ENCODE measurements around the gene CASS4. TPM values are rescaled to one million over a fixed set of nuclear protein-coding genes. Genes with fewer than 3 reads are reported as not detected.

Gene CASS4
- total RNA-seq, 1 experiment from 2014 or later: not detected

DNA sequence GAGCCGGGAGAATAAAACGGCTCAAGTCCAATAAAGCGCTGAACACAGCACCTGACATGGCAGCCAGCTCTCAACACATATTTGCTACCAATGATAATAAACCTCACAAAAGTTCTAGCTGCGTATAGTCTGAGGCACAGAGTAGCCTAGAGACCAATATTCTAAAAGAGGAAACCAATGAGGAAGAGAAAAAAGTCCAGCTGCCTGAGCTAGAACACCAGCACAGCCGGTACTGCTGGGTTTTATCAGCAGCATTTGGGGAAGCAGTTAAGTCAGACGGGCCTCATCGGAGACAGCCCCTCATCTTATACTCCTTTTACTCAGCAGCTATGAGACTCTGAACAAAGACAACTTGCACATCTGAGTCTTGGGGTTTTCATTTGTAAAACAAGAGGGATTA is 53.9 kb downstream of the CASS4 start:
- no TSS peak for BruUV-seq (replicated peaks)
- intact Hi-C loops (cut with micrococcal nuclease): loop anchor here (5.0 kb wide), 1 partner anchor 64 kb away; no protein-coding TSS in a partner anchor
- CTCF ChIA-PET: interaction anchor here (0.6 kb wide), 1 partner anchor 35 kb away, joined by 3 read pairs; no protein-coding TSS in a partner anchor
- no peak overlapping the region for H3K4me3 Mint-ChIP-seq (ENCODE audit: unreplicated experiment)
- POLR2A ChIA-PET: no interaction called here
- no peak for DNase-seq (ENCODE audit: unreplicated experiment)
- H3K4me1 Mint-ChIP-seq (ENCODE audit: insufficient read depth, unreplicated experiment): peaks cover 10% of the 10 kb centered on the region
- TF ChIP-seq, protein P1, sequence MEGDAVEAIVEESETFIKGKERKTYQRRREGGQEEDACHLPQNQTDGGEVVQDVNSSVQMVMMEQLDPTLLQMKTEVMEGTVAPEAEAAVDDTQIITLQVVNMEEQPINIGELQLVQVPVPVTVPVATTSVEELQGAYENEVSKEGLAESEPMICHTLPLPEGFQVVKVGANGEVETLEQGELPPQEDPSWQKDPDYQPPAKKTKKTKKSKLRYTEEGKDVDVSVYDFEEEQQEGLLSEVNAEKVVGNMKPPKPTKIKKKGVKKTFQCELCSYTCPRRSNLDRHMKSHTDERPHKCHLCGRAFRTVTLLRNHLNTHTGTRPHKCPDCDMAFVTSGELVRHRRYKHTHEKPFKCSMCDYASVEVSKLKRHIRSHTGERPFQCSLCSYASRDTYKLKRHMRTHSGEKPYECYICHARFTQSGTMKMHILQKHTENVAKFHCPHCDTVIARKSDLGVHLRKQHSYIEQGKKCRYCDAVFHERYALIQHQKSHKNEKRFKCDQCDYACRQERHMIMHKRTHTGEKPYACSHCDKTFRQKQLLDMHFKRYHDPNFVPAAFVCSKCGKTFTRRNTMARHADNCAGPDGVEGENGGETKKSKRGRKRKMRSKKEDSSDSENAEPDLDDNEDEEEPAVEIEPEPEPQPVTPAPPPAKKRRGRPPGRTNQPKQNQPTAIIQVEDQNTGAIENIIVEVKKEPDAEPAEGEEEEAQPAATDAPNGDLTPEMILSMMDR (IDR thresholded peaks at IDR 0.05; ENCODE audit: unreplicated experiment): no peak
- H3K36me3 Mint-ChIP-seq (ENCODE audit: insufficient read depth, unreplicated experiment): no peaks in the 10 kb centered on the region
- H3K27ac Mint-ChIP-seq (ENCODE audit: low read depth, unreplicated experiment): no peak overlapping the region
- peaks cover 24% of the 10 kb centered on the region for H3K27me3 Mint-ChIP-seq (ENCODE audit: insufficient read depth, unreplicated experiment)
- no peaks in the 10 kb centered on the region for H3K9me3 Mint-ChIP-seq (ENCODE audit: unreplicated experiment)

DNA sequence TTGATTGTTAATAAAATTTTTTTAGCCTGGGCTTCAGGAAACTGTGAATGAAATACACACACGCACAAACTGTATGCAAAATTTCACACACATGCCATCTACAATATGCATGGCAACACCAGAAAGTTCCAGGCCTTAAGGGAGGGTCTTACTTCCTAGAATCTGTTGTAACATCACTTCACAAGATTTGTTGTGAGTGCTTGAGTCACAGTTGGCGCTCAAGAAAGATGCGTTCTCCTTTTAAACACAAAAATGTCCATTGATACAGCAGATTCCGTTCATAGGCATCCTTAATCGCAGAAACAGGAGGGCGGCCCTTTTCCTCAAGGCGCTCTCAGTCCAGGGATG is 55.9 kb downstream of the CASS4 start:
- POLR2A ChIA-PET: interaction anchor here (0.7 to 2.6 kb wide), 6 partner anchors 12 to 210 kb away, joined by 3 to 23 read pairs (median 6); partner anchors contain the start of genes AURKA, CSTF1 and TFAP2C
- peaks cover 17% of the 10 kb centered on the region for H3K27me3 Mint-ChIP-seq (ENCODE audit: insufficient read depth, unreplicated experiment)
- H3K9me3 Mint-ChIP-seq (ENCODE audit: unreplicated experiment): no peaks in the 10 kb centered on the region
- intact Hi-C loops (cut with micrococcal nuclease): loop anchor here (5.0 kb wide), 1 partner anchor 66 kb away; no protein-coding TSS in a partner anchor
- H3K36me3 Mint-ChIP-seq (ENCODE audit: insufficient read depth, unreplicated experiment): peaks cover 8% of the 10 kb centered on the region
- H3K4me3 Mint-ChIP-seq (ENCODE audit: unreplicated experiment): peak overlapping the region; percentile 99
- BruUV-seq (replicated peaks): no TSS peak
- H3K27ac Mint-ChIP-seq (ENCODE audit: low read depth, unreplicated experiment): peak overlapping the region; percentile 100
- TF ChIP-seq, protein P1 (IDR thresholded peaks at IDR 0.05; ENCODE audit: unreplicated experiment): no peak
- CTCF ChIA-PET: interaction anchor here (0.6 kb wide), 1 partner anchor 1588 kb away, joined by 4 read pairs; no protein-coding TSS in a partner anchor
- DNase-seq (ENCODE audit: unreplicated experiment): no peak
- peaks cover 10% of the 10 kb centered on the region for H3K4me1 Mint-ChIP-seq (ENCODE audit: insufficient read depth, unreplicated experiment)

DNA sequence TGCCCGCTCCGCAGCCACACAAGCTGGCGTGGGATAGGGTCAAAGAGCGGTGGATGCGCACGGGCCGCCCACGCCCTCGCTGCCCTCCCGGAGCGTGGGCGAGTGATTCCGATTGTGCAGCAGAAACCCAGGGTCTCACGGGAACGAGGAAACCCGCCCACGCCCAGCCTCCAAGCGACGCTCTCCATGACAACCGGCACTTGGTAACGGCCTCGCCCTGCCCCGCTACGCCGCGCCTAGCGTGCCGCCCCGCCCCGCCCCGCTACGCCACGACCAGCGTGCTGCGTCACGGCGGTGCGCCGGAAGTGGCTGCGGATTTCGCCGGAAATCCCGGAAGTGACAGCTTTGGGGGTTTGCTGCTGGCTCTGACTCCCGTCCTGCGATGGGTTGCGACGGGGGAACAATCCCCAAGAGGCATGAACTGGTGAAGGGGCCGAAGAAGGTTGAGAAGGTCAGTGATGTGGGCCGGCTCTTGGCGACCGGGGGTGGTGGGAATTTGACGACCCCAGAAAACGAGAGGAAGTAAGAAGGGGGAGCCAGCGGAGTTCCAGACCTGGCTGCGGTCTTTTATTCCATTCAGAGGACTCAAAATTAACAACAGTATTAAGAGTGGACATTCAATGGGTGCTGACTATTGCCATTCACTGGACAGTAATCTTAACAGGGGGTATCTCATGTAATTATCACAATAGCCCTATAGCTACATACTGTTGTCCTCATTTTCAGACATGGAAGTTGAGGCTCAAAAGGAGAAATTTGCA is 56.4 kb downstream of the CASS4 start, which contains the start of gene RTF2:
Gene RTF2, plus strand, starts transcription at position 312 of the 761 bp plus-strand sequence. Its CDS starts 71 bp downstream, at position 383.
- ChIA-PET POLR2A (interaction anchor here (0.6 to 2.6 kb wide), 14 partner anchors 10 to 570 kb away, joined by 3 to 23 read pairs (median 4); partner anchors contain the start of genes AURKA, CSTF1 and TFAP2C), CTCF (interaction anchor here (1.0 to 1.3 kb wide), 3 partner anchors 47 to 280 kb away, joined by 3 read pairs; no protein-coding TSS in a partner anchor)
- peak within 1 kb of the TSS; percentile 99 for H3K4me3 Mint-ChIP-seq (ENCODE audit: unreplicated experiment)
- H3K36me3 Mint-ChIP-seq (ENCODE audit: insufficient read depth, unreplicated experiment): peaks cover 14% of the 10 kb centered on the region
- BruUV-seq (replicated peaks): TSS peak; percentile 68
- H3K27me3 Mint-ChIP-seq (ENCODE audit: insufficient read depth, unreplicated experiment): peaks cover 11% of the 10 kb centered on the region
- peaks cover 10% of the 10 kb centered on the region for H3K4me1 Mint-ChIP-seq (ENCODE audit: insufficient read depth, unreplicated experiment)
- intact Hi-C loops (cut with micrococcal nuclease): loop anchor here (5.0 kb wide), 1 partner anchor 66 kb away; no protein-coding TSS in a partner anchor
- H3K9me3 Mint-ChIP-seq (ENCODE audit: unreplicated experiment): no peaks in the 10 kb centered on the region
- peak; percentile 91 for DNase-seq (ENCODE audit: unreplicated experiment)
- TF ChIP-seq, protein P1 (IDR thresholded peaks at IDR 0.05; ENCODE audit: unreplicated experiment): no peak
- H3K27ac Mint-ChIP-seq (ENCODE audit: low read depth, unreplicated experiment): peak within 1 kb of the TSS; percentile 100

DNA sequence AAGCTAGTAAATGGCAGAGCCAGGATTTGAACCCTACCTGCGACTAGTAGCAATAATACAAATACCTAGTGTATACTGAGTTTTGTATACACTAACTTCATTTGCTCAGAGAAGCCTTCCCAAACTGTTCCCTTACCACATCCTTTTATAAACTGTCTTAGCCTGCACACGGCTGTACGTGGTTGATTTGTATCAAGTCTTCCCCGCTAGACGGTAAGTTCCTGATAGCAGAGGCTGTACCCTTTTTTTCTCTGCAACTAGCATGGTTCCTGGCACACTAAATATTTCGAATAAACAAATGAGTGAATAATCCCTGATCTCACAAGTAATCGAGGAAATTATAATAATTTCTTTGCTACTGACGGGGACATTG is 57.0 kb downstream of the CASS4 start:
- ChIA-PET CTCF (interaction anchor here (0.8 to 1.3 kb wide), 4 partner anchors 16 to 281 kb away, joined by 3 read pairs; no protein-coding TSS in a partner anchor), POLR2A (interaction anchor here (0.5 to 2.6 kb wide), 15 partner anchors 10 to 569 kb away, joined by 3 to 23 read pairs (median 3); partner anchors contain the start of genes AURKA, CSTF1 and TFAP2C)
- DNase-seq (ENCODE audit: unreplicated experiment): no peak
- H3K27me3 Mint-ChIP-seq (ENCODE audit: insufficient read depth, unreplicated experiment): peaks cover 6% of the 10 kb centered on the region
- TF ChIP-seq, protein P1 (IDR thresholded peaks at IDR 0.05; ENCODE audit: unreplicated experiment): no peak
- no peaks in the 10 kb centered on the region for H3K9me3 Mint-ChIP-seq (ENCODE audit: unreplicated experiment)
- peaks cover 18% of the 10 kb centered on the region for H3K36me3 Mint-ChIP-seq (ENCODE audit: insufficient read depth, unreplicated experiment)
- peak overlapping the region; percentile 100 for H3K27ac Mint-ChIP-seq (ENCODE audit: low read depth, unreplicated experiment)
- H3K4me1 Mint-ChIP-seq (ENCODE audit: insufficient read depth, unreplicated experiment): peaks cover 10% of the 10 kb centered on the region
- intact Hi-C loops (cut with micrococcal nuclease): loop anchor here (5.0 kb wide), 1 partner anchor 67 kb away; no protein-coding TSS in a partner anchor
- H3K4me3 Mint-ChIP-seq (ENCODE audit: unreplicated experiment): peak overlapping the region; percentile 99
- BruUV-seq (replicated peaks): no TSS peak

All from MCF 10A (cell line).